DND-41 (cell line): Measurements from ENCODE around the gene BACE1-AS.
"Not testable (repeated sequence)": the region's sequence is repeated elsewhere in the genome, so short reads cannot be mapped to it uniquely, and the experiment has no call there.

Experiments used
- ATAC-seq: fragments of 200-7000 bp; cut with Tn5 transposase; 3 replicates; pipeline ENCODE4 v1.9.1; 2021; ENCODE audit warnings: low read depth; ENCODE audit not compliant: insufficient read depth
- DNase-seq: peaks from one replicate; pipeline ENCODE4 v3.0.0-alpha.2; 2020
- H2AFZ ChIP-seq: 2 replicates; pipeline ENCODE4 v1.6.0; 2012; ENCODE audit warnings: low read depth, low read length
- H3K27ac ChIP-seq: 2 replicates; pipeline ENCODE4 v1.5.1; 2012; ENCODE audit warnings: low read length, inconsistent platforms
- H3K27me3 ChIP-seq: fragments of 200-600 bp; sonication (generic); 2 replicates; pipeline ENCODE4 v1.6.0; 2012; ENCODE audit warnings: low read length, mild to moderate bottlenecking, inconsistent platforms; ENCODE audit not compliant: insufficient read depth, poor library complexity
- H3K36me3 ChIP-seq: 2 replicates; pipeline ENCODE4 v1.5.1; 2012; ENCODE audit warnings: low read length, inconsistent platforms; ENCODE audit not compliant: insufficient read depth
- H3K4me1 ChIP-seq: 2 replicates; pipeline ENCODE4 v1.5.1; 2012; ENCODE audit warnings: mild to moderate bottlenecking, low read length; ENCODE audit not compliant: insufficient read depth
- H3K4me2 ChIP-seq: 2 replicates; pipeline ENCODE4 v1.6.0; 2012; ENCODE audit warnings: mild to moderate bottlenecking, moderate library complexity, low read length, inconsistent platforms; ENCODE audit not compliant: insufficient read depth
- H3K4me3 ChIP-seq, 2 experiments: fragments of 200-600 bp in 1 of 2; shearing (Covaris generic) in 1 of 2; 2 replicates each; pipeline ENCODE4 v1.5.1; 2012 to 2016; ENCODE audit warnings: inconsistent platforms in 2 of 2, low read length in 2 of 2, mild to moderate bottlenecking in 2 of 2, low read depth in 1 of 2, moderate library complexity in 1 of 2
- H3K79me2 ChIP-seq: 2 replicates; pipeline ENCODE4 v1.6.0; 2012; ENCODE audit warnings: low read length, inconsistent platforms; ENCODE audit not compliant: insufficient read depth
- H3K9ac ChIP-seq: 2 replicates; pipeline ENCODE4 v1.6.0; 2012; ENCODE audit warnings: low read depth, mild to moderate bottlenecking, inconsistent platforms, low read length, moderate library complexity
- H3K9me3 ChIP-seq: 2 replicates; pipeline ENCODE4 v1.5.1; 2012; ENCODE audit warnings: low read length, moderate library complexity, mild to moderate bottlenecking, inconsistent platforms; ENCODE audit not compliant: insufficient read depth, severe bottlenecking
- H4K20me1 ChIP-seq: 2 replicates; pipeline ENCODE4 v1.6.0; 2012; ENCODE audit warnings: low read length; ENCODE audit not compliant: insufficient read depth
- CTCF ChIP-seq: IDR thresholded peaks from 2 replicates; pipeline ENCODE4 v1.5.1; 2012; ENCODE audit warnings: borderline replicate concordance, low read length, moderate library complexity, mild to moderate bottlenecking; ENCODE audit not compliant: poor library complexity, severe bottlenecking; ENCODE audit errors: extremely low read depth
- EZH2 ChIP-seq: IDR thresholded peaks from 3 replicates; pipeline ENCODE4 v1.6.1; 2012; ENCODE audit warnings: borderline replicate concordance, low read depth, mild to moderate bottlenecking, moderate library complexity, low read length, inconsistent platforms; ENCODE audit not compliant: severe bottlenecking

BACE1-AS gene

GRCh38 chr11:117318738-117319137 is 27.6 kb downstream of the BACE1-AS start:
- Histone ChIP-seq H3K79me2 (no peaks in the 10 kb centered on the region), H2AFZ (no peak overlapping the region), H3K27me3 (peaks cover 40% of the 10 kb centered on the region), H3K4me1 (peaks cover 10% of the 10 kb centered on the region), H3K4me2 (no peak overlapping the region), H3K9ac (no peak overlapping the region), H3K4me3 (no peak overlapping the region), H3K36me3 (no peaks in the 10 kb centered on the region), H3K9me3 (no peaks in the 10 kb centered on the region), H3K27ac (no peak overlapping the region), H4K20me1 (peaks cover 4% of the 10 kb centered on the region; the same call in 1 of the 2 replicates)
- ATAC-seq (no peak), DNase-seq (no peak)
- TF ChIP-seq EZH2 (no peak), CTCF (no peak)

GRCh38 chr11:117319214-117319840 is 28.2 kb downstream of the BACE1-AS start:
- no peaks in the 10 kb centered on the region for H3K36me3 ChIP-seq
- H3K4me2 ChIP-seq, result no peak overlapping the region
- no peaks in the 10 kb centered on the region for H3K79me2 ChIP-seq
- H3K27ac ChIP-seq, result no peak overlapping the region
- no peak overlapping the region for H3K9ac ChIP-seq
- ATAC-seq (no peak), DNase-seq (no peak)
- peaks cover 35% of the 10 kb centered on the region for H3K27me3 ChIP-seq
- no peaks in the 10 kb centered on the region for H3K9me3 ChIP-seq
- peaks cover 4% of the 10 kb centered on the region; the same call in 1 of the 2 replicates for H4K20me1 ChIP-seq
- peaks cover 10% of the 10 kb centered on the region for H3K4me1 ChIP-seq
- H3K4me3 ChIP-seq, result no peak overlapping the region
- H2AFZ ChIP-seq, result no peak overlapping the region
- TF ChIP-seq EZH2, result no peak

GRCh38 chr11:117327255-117327566 is 36.1 kb downstream of the BACE1-AS start:
- H3K36me3 ChIP-seq, H4K20me1 ChIP-seq, H3K9me3 ChIP-seq, H3K27me3 ChIP-seq, ATAC-seq, H3K79me2 ChIP-seq, DNase-seq: not testable (repeated sequence)
- peak overlapping the region; percentile 72 for H2AFZ ChIP-seq
- 0 out of 2 replicates have a peak overlapping the region, but pooled peaks have one; percentile 53 for H3K27ac ChIP-seq
- peaks cover 21% of the 10 kb centered on the region for H3K4me1 ChIP-seq
- peak overlapping the region; percentile 69; the same call in 1 of the 2 replicates for H3K9ac ChIP-seq
- peak overlapping the region; percentile 82 for H3K4me2 ChIP-seq
- H3K4me3 ChIP-seq, result peak overlapping the region in 1 of 2 experiments; percentile 84; a peak in 3 of 4 replicates

GRCh38 chr11:117327567-117328374 is 36.6 kb downstream of the BACE1-AS start, which contains the start of gene CEP164:
CEP164 (plus strand) TSS chr11:117327854; CDS start chr11:117338587, 10,733 bp downstream.
- DNase-seq, result peak; percentile 97
- TF ChIP-seq EZH2 (no peak), CTCF (no peak)
- ATAC-seq, result peak; percentile 97
- peak within 1 kb of the TSS; percentile 82 for H3K4me2 ChIP-seq
- H3K36me3 ChIP-seq, result no peaks in the 10 kb centered on the region; the same call in 1 of the 2 replicates
- no peaks in the 10 kb centered on the region for H3K27me3 ChIP-seq
- H3K9ac ChIP-seq, result peak within 1 kb of the TSS; percentile 69
- no peaks in the 10 kb centered on the region for H3K79me2 ChIP-seq
- peak within 1 kb of the TSS; percentile 54 for H3K27ac ChIP-seq
- peaks cover 21% of the 10 kb centered on the region for H3K4me1 ChIP-seq
- H4K20me1 ChIP-seq, result no peaks in the 10 kb centered on the region
- no peaks in the 10 kb centered on the region for H3K9me3 ChIP-seq
- H3K4me3 ChIP-seq, result peak within 1 kb of the TSS; percentile 74 to 84
- H2AFZ ChIP-seq, result peak within 1 kb of the TSS; percentile 84
